ENCODE results near the gene KISS1R. TPM values are rescaled to one million over a fixed set of nuclear protein-coding genes. Genes with fewer than 3 reads are reported as not detected.

Gene KISS1R
- polyA plus RNA-seq, 2 of the 4 experiments (the other 2 are of a cell fraction): 0.14 to 0.79 TPM

- no peak overlapping the region for H3K27ac ChIP-seq
- ChIA-PET POLR2A (interaction anchor here (0.8 kb wide), 1 partner anchor 19 kb away, joined by 3 read pairs; the partner anchor contains the start of gene WDR18), CTCF (interaction anchor here (0.7 to 2.1 kb wide), 3 partner anchors 19 to 33 kb away, joined by 3 to 5 read pairs (median 5); partner anchors contain the start of gene WDR18)
- TF ChIP-seq, protein P1, sequence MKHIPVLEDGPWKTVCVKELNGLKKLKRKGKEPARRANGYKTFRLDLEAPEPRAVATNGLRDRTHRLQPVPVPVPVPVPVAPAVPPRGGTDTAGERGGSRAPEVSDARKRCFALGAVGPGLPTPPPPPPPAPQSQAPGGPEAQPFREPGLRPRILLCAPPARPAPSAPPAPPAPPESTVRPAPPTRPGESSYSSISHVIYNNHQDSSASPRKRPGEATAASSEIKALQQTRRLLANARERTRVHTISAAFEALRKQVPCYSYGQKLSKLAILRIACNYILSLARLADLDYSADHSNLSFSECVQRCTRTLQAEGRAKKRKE (CRISPR knock-in tag; IDR thresholded peaks at IDR 0.05; ENCODE audit: low read depth): no peak
- TF ChIP-seq, protein P2, sequence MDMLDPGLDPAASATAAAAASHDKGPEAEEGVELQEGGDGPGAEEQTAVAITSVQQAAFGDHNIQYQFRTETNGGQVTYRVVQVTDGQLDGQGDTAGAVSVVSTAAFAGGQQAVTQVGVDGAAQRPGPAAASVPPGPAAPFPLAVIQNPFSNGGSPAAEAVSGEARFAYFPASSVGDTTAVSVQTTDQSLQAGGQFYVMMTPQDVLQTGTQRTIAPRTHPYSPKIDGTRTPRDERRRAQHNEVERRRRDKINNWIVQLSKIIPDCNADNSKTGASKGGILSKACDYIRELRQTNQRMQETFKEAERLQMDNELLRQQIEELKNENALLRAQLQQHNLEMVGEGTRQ (IDR thresholded peaks at IDR 0.05): no peak
- TF ChIP-seq MYC (IDR thresholded peaks at IDR 0.05; ENCODE audit: borderline replicate concordance, low read length) (no peak), CEBPB (IDR thresholded peaks at IDR 0.05) (no peak), ZSCAN20 (CRISPR knock-in tag; IDR thresholded peaks at IDR 0.05) (no peak), JUN (IDR thresholded peaks at IDR 0.05) (no peak), FOSB (CRISPR knock-in tag; IDR thresholded peaks at IDR 0.05) (no peak), TFCP2L1 (CRISPR knock-in tag; IDR thresholded peaks at IDR 0.05) (no peak), EHF (CRISPR knock-in tag; IDR thresholded peaks at IDR 0.05) (no peak), GATA3 (IDR thresholded peaks at IDR 0.05; ENCODE audit: borderline replicate concordance) (no peak)
- TF ChIP-seq, protein P3, sequence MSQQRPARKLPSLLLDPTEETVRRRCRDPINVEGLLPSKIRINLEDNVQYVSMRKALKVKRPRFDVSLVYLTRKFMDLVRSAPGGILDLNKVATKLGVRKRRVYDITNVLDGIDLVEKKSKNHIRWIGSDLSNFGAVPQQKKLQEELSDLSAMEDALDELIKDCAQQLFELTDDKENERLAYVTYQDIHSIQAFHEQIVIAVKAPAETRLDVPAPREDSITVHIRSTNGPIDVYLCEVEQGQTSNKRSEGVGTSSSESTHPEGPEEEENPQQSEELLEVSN (IDR thresholded peaks at IDR 0.05; ENCODE audit: borderline replicate concordance, low read depth): no peak
- no peak overlapping the region for H3K4me2 ChIP-seq
- no peaks in the 10 kb centered on the region for H3K9me3 ChIP-seq
- ATAC-seq (no peak), FAIRE-seq (no peak), DNase-seq (ENCODE audit: low read depth in 1 of 2, low spot score in 1 of 2) (peak in 1 of 2 experiments; percentile 65)
- WGBS (ENCODE audit: missing lambda C conversion rate): 95% methylated on average over 17 of the region's 19 CpGs
- peaks cover 14% of the 10 kb centered on the region for H3K4me1 ChIP-seq
- no peak overlapping the region for H3K4me3 ChIP-seq
Observed at GRCh38 chr19:964761-965694, 47.9 kb downstream of the KISS1R start.

GRCh38 chr19:966485-967088 lies 49.5 kb downstream of the KISS1R start:
- H3K9me3 ChIP-seq: peaks cover 9% of the 10 kb centered on the region; the same call in 2 of the 3 replicates
- ATAC-seq: no peak; a peak in 1 of 6 replicates
- 88% methylated on average over 15 of the region's 17 CpGs for WGBS (ENCODE audit: missing lambda C conversion rate)
- POLR2A ChIA-PET: no interaction called here
- DNase-seq (ENCODE audit: low read depth in 1 of 2, low spot score in 1 of 2): no peak
- H3K4me3 ChIP-seq: no peak overlapping the region
- CTCF ChIA-PET: interaction anchor here (0.7 to 1.6 kb wide), 3 partner anchors 10 to 75 kb away, joined by 3 to 5 read pairs (median 4); no protein-coding TSS in a partner anchor
- no peak overlapping the region for H3K27ac ChIP-seq
- peaks cover 14% of the 10 kb centered on the region for H3K4me1 ChIP-seq
- H3K4me2 ChIP-seq: no peak overlapping the region
- no peak for FAIRE-seq
- no peak for TF ChIP-seq KDM1A (IDR thresholded peaks at IDR 0.05; ENCODE audit: low read depth)
- TF ChIP-seq NPAS2 (CRISPR knock-in tag; IDR thresholded peaks at IDR 0.05; ENCODE audit: borderline replicate concordance): no peak
- TF ChIP-seq RNF2 (IDR thresholded peaks at IDR 0.05; ENCODE audit: borderline replicate concordance, low read depth): no peak
- TF ChIP-seq, protein P4, sequence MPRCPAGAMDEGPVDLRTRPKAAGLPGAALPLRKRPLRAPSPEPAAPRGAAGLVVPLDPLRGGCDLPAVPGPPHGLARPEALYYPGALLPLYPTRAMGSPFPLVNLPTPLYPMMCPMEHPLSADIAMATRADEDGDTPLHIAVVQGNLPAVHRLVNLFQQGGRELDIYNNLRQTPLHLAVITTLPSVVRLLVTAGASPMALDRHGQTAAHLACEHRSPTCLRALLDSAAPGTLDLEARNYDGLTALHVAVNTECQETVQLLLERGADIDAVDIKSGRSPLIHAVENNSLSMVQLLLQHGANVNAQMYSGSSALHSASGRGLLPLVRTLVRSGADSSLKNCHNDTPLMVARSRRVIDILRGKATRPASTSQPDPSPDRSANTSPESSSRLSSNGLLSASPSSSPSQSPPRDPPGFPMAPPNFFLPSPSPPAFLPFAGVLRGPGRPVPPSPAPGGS (IDR thresholded peaks at IDR 0.05): no peak
- no peak for TF ChIP-seq SREBF2 (IDR thresholded peaks at IDR 0.05)
- no peak for TF ChIP-seq ELK1 (IDR thresholded peaks at IDR 0.05; ENCODE audit: low read depth, low read length)
- no peak for TF ChIP-seq BHLHE40 (IDR thresholded peaks at IDR 0.05; ENCODE audit: low read depth, low read length)
- no peak for TF ChIP-seq GATA3 (IDR thresholded peaks at IDR 0.05; ENCODE audit: borderline replicate concordance)
- no peak for TF ChIP-seq HOXA7 (CRISPR knock-in tag; IDR thresholded peaks at IDR 0.05)
- no peak for TF ChIP-seq CBX8 (IDR thresholded peaks at IDR 0.05)
- TF ChIP-seq POLR2AphosphoS2 (conservative IDR thresholded peaks at IDR 0.05; ENCODE audit: low read length): no peak
- TF ChIP-seq HOXB13 (CRISPR knock-in tag; IDR thresholded peaks at IDR 0.05; ENCODE audit: low read depth): no peak
- TF ChIP-seq HES2 (IDR thresholded peaks at IDR 0.05): no peak
- no peak for TF ChIP-seq POLR2A (IDR thresholded peaks at IDR 0.05; ENCODE audit: low read length)
- no peak for TF ChIP-seq HEYL (CRISPR knock-in tag; IDR thresholded peaks at IDR 0.05)
- TF ChIP-seq, protein P5, sequence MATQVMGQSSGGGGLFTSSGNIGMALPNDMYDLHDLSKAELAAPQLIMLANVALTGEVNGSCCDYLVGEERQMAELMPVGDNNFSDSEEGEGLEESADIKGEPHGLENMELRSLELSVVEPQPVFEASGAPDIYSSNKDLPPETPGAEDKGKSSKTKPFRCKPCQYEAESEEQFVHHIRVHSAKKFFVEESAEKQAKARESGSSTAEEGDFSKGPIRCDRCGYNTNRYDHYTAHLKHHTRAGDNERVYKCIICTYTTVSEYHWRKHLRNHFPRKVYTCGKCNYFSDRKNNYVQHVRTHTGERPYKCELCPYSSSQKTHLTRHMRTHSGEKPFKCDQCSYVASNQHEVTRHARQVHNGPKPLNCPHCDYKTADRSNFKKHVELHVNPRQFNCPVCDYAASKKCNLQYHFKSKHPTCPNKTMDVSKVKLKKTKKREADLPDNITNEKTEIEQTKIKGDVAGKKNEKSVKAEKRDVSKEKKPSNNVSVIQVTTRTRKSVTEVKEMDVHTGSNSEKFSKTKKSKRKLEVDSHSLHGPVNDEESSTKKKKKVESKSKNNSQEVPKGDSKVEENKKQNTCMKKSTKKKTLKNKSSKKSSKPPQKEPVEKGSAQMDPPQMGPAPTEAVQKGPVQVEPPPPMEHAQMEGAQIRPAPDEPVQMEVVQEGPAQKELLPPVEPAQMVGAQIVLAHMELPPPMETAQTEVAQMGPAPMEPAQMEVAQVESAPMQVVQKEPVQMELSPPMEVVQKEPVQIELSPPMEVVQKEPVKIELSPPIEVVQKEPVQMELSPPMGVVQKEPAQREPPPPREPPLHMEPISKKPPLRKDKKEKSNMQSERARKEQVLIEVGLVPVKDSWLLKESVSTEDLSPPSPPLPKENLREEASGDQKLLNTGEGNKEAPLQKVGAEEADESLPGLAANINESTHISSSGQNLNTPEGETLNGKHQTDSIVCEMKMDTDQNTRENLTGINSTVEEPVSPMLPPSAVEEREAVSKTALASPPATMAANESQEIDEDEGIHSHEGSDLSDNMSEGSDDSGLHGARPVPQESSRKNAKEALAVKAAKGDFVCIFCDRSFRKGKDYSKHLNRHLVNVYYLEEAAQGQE (IDR thresholded peaks at IDR 0.05): no peak
- no peak for TF ChIP-seq KDM5A (IDR thresholded peaks at IDR 0.05)
